HEK293 (cell line): ENCODE data around the gene GPSM1.

Source experiments
- BCL6B ChIP-seq: fragments of 450-650 bp; formaldehyde crosslinking; IDR thresholded peaks from 2 replicates; pipeline ENCODE4 v1.5.1; 2017; ENCODE audit warnings: missing biosample characterization, missing genetic modification characterization
- GLIS2 ChIP-seq: fragments of 450-650 bp; formaldehyde crosslinking; IDR thresholded peaks from 2 replicates; pipeline ENCODE4 v1.5.1; 2016; ENCODE audit warnings: missing biosample characterization, missing genetic modification characterization
- HOXD13 ChIP-seq: sonication (generic); formaldehyde crosslinking; IDR thresholded peaks from 2 replicates; pipeline ENCODE4 v1.8.0; 2022; ENCODE audit warnings: missing genetic modification reagents, borderline replicate concordance
- KLF16 ChIP-seq: fragments of 450-650 bp; formaldehyde crosslinking; IDR thresholded peaks from 2 replicates; pipeline ENCODE4 v1.5.1; 2017; ENCODE audit warnings: missing biosample characterization, missing genetic modification characterization
- KLF8 ChIP-seq: fragments of 450-650 bp; formaldehyde crosslinking; IDR thresholded peaks from 2 replicates; pipeline ENCODE4 v1.5.1; 2016; ENCODE audit warnings: missing biosample characterization, missing genetic modification characterization
- KLF9 ChIP-seq: fragments of 450-650 bp; formaldehyde crosslinking; IDR thresholded peaks from 2 replicates; pipeline ENCODE4 v1.5.1; 2016; ENCODE audit warnings: missing biosample characterization, missing genetic modification characterization, low read depth
- PBX3 ChIP-seq: sonication (generic); formaldehyde crosslinking; IDR thresholded peaks from 2 replicates; pipeline ENCODE4 v1.8.1; 2022; ENCODE audit warnings: mild to moderate bottlenecking, moderate library complexity, missing genetic modification reagents
- SALL2 ChIP-seq: fragments of 450-650 bp; formaldehyde crosslinking; IDR thresholded peaks from 2 replicates; pipeline ENCODE4 v1.5.0; 2017; ENCODE audit warnings: missing biosample characterization, mild to moderate bottlenecking, missing genetic modification characterization, borderline replicate concordance
- SP3 ChIP-seq: fragments of 450-650 bp; formaldehyde crosslinking; IDR thresholded peaks from 2 replicates; pipeline ENCODE4 v1.5.1; 2016; ENCODE audit warnings: missing biosample characterization, missing genetic modification characterization
- SP7 ChIP-seq: fragments of 450-650 bp; formaldehyde crosslinking; IDR thresholded peaks from 2 replicates; pipeline ENCODE4 v1.5.1; 2016; ENCODE audit warnings: missing biosample characterization, missing genetic modification characterization
- YY1 ChIP-seq: fragments of 450-650 bp; formaldehyde crosslinking; IDR thresholded peaks from 2 replicates; pipeline ENCODE4 v1.5.1; 2018; ENCODE audit warnings: missing biosample characterization, missing genetic modification characterization
- ZBTB11 ChIP-seq: fragments of 450-650 bp; formaldehyde crosslinking; conservative IDR thresholded peaks from 2 replicates; pipeline ENCODE4 v1.5.1; 2016; ENCODE audit warnings: low read depth, missing biosample characterization, missing genetic modification characterization
- ZBTB17 ChIP-seq: fragments of 450-650 bp; formaldehyde crosslinking; IDR thresholded peaks from 2 replicates; pipeline ENCODE4 v1.5.1; 2016; ENCODE audit warnings: missing biosample characterization, missing genetic modification characterization
- ZBTB6 ChIP-seq: fragments of 450-650 bp; formaldehyde crosslinking; IDR thresholded peaks from 2 replicates; pipeline ENCODE4 v1.5.1; 2017; ENCODE audit warnings: missing biosample characterization, missing genetic modification characterization
- ZBTB7A ChIP-seq: fragments of 450-650 bp; formaldehyde crosslinking; IDR thresholded peaks from 2 replicates; pipeline ENCODE4 v1.5.1; 2016; ENCODE audit warnings: low read depth, missing biosample characterization, missing genetic modification characterization
- ZFHX2 ChIP-seq: fragments of 450-650 bp; formaldehyde crosslinking; conservative IDR thresholded peaks from 2 replicates; pipeline ENCODE4 v1.5.1; 2016; ENCODE audit warnings: missing biosample characterization, missing genetic modification characterization
- ZNF10 ChIP-seq: fragments of 450-650 bp; formaldehyde crosslinking; IDR thresholded peaks from 2 replicates; pipeline ENCODE4 v1.5.1; 2017; ENCODE audit warnings: missing biosample characterization, missing genetic modification characterization
- ZNF214 ChIP-seq: fragments of 450-650 bp; formaldehyde crosslinking; IDR thresholded peaks from 2 replicates; pipeline ENCODE4 v1.5.1; 2017; ENCODE audit warnings: missing biosample characterization, mild to moderate bottlenecking, missing genetic modification characterization, borderline replicate concordance
- ZNF221 ChIP-seq: fragments of 450-650 bp; formaldehyde crosslinking; IDR thresholded peaks from 2 replicates; pipeline ENCODE4 v1.5.1; 2017; ENCODE audit warnings: missing biosample characterization, missing genetic modification characterization, borderline replicate concordance
- ZNF292 ChIP-seq: fragments of 450-650 bp; formaldehyde crosslinking; IDR thresholded peaks from 2 replicates; pipeline ENCODE4 v1.5.1; 2016; ENCODE audit warnings: low read depth, missing biosample characterization, missing genetic modification characterization, borderline replicate concordance
- ZNF423 ChIP-seq: fragments of 450-650 bp; formaldehyde crosslinking; IDR thresholded peaks from 2 replicates; pipeline ENCODE4 v1.5.1; 2016; ENCODE audit warnings: missing biosample characterization, missing genetic modification characterization
- ZNF433 ChIP-seq: fragments of 450-650 bp; formaldehyde crosslinking; IDR thresholded peaks from 2 replicates; pipeline ENCODE4 v1.5.1; 2016; ENCODE audit warnings: missing biosample characterization, missing genetic modification characterization, low read depth
- ZNF549 ChIP-seq: fragments of 450-650 bp; IDR thresholded peaks from 2 replicates; pipeline ENCODE4 v1.5.1; 2018; ENCODE audit warnings: missing biosample characterization, missing genetic modification characterization, mild to moderate bottlenecking, inconsistent platforms, moderate library complexity
- ZNF600 ChIP-seq: fragments of 450-650 bp; formaldehyde crosslinking; IDR thresholded peaks from 2 replicates; pipeline ENCODE4 v1.5.1; 2016; ENCODE audit warnings: missing biosample characterization, missing genetic modification characterization
- ZNF621 ChIP-seq: fragments of 450-650 bp; formaldehyde crosslinking; IDR thresholded peaks from 2 replicates; pipeline ENCODE4 v1.5.1; 2017; ENCODE audit warnings: missing biosample characterization, missing genetic modification characterization
- ZNF670 ChIP-seq: fragments of 450-650 bp; formaldehyde crosslinking; IDR thresholded peaks from 2 replicates; pipeline ENCODE4 v1.5.1; 2016; ENCODE audit warnings: missing biosample characterization, missing genetic modification characterization, low read depth
- ZNF677 ChIP-seq: fragments of 450-650 bp; IDR thresholded peaks from 2 replicates; pipeline ENCODE4 v1.5.0; 2018; ENCODE audit warnings: missing biosample characterization, mild to moderate bottlenecking, missing genetic modification characterization, moderate library complexity
- ZNF785 ChIP-seq: fragments of 450-650 bp; formaldehyde crosslinking; IDR thresholded peaks from 2 replicates; pipeline ENCODE4 v1.5.1; 2016; ENCODE audit warnings: missing biosample characterization, missing genetic modification characterization
- ZSCAN30 ChIP-seq: fragments of 450-650 bp; IDR thresholded peaks from 2 replicates; pipeline ENCODE4 v1.5.1; 2018; ENCODE audit warnings: missing biosample characterization, mild to moderate bottlenecking, missing genetic modification characterization, moderate library complexity

Gene GPSM1

GRCh38 chr9:136363106-136363948 is 36.0 kb downstream of the GPSM1 start, which contains the start of gene DNLZ (continued):
- TF ChIP-seq ZNF600 (tag by site-specific recombination) (0 out of 2 replicates have a peak, but pooled peaks have one; percentile 21), ZNF677 (tag by site-specific recombination) (peak; percentile 32; the same call in 1 of the 2 replicates), ZNF549 (tag by site-specific recombination) (no peak), ZNF785 (tag by site-specific recombination) (no peak), ZNF292 (tag by site-specific recombination) (no peak), ZBTB17 (tag by site-specific recombination) (0 out of 2 replicates have a peak, but pooled peaks have one; percentile 27), ZFHX2 (peak; percentile 51; the same call in 1 of the 2 replicates), ZNF670 (tag by site-specific recombination) (no peak), KLF9 (tag by site-specific recombination) (peak; percentile 92), ZNF214 (no peak), SP7 (tag by site-specific recombination) (no peak; the same call in 1 of the 2 replicates), PBX3 (CRISPR knock-in tag) (no peak), KLF8 (tag by site-specific recombination) (peak; percentile 89), ZNF433 (tag by site-specific recombination) (no peak), ZBTB6 (no peak; the same call in 1 of the 2 replicates), ZSCAN30 (peak; percentile 97), YY1 (peak; percentile 86), HOXD13 (CRISPR knock-in tag) (no peak), ZBTB7A (tag by site-specific recombination) (peak; percentile 16; the same call in 1 of the 2 replicates), ZNF221 (tag by site-specific recombination) (no peak), ZBTB11 (tag by site-specific recombination) (peak; percentile 84), ZNF423 (tag by site-specific recombination) (no peak), GLIS2 (tag by site-specific recombination) (peak; percentile 85), ZNF621 (tag by site-specific recombination) (no peak), BCL6B (no peak), ZNF10 (tag by site-specific recombination) (no peak), KLF16 (peak; percentile 65; the same call in 1 of the 2 replicates), SP3 (peak; percentile 92), SALL2 (tag by site-specific recombination) (no peak)
